DND-41 (cell line): ENCODE data around the gene PLXDC1.

Source experiments
- EZH2 ChIP-seq: IDR thresholded peaks from 3 replicates; pipeline ENCODE4 v1.6.1; 2012; ENCODE audit warnings: borderline replicate concordance, low read depth, mild to moderate bottlenecking, moderate library complexity, low read length, inconsistent platforms; ENCODE audit not compliant: severe bottlenecking
- TF ChIP-seq, protein P1 (sequence below): IDR thresholded peaks from 2 replicates; pipeline ENCODE4 v1.5.1; 2012; ENCODE audit warnings: borderline replicate concordance, low read length, moderate library complexity, mild to moderate bottlenecking; ENCODE audit not compliant: poor library complexity, severe bottlenecking; ENCODE audit errors: extremely low read depth

DNA sequence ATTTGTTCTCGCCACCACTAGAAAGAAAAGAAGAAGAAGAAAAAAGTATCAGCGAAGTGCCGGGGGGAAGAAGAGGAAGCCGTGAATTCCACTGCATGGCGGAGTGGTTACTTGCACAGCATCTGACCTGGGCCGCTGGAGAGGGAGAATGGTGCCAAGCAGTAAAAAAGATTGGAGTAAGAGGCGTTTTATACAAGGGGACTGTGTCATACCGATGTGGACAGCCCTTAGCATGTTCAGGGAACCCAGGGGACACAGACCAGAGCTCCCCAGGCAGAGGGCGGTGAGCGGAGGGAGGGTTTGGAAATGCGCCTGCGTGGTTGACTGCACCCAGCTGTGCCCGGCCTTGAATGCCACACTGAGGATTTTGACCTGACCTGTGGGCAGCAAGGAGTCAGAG is 52.8 kb downstream of the PLXDC1 start:
- TF ChIP-seq EZH2 = no peak
- TF ChIP-seq, protein P1, sequence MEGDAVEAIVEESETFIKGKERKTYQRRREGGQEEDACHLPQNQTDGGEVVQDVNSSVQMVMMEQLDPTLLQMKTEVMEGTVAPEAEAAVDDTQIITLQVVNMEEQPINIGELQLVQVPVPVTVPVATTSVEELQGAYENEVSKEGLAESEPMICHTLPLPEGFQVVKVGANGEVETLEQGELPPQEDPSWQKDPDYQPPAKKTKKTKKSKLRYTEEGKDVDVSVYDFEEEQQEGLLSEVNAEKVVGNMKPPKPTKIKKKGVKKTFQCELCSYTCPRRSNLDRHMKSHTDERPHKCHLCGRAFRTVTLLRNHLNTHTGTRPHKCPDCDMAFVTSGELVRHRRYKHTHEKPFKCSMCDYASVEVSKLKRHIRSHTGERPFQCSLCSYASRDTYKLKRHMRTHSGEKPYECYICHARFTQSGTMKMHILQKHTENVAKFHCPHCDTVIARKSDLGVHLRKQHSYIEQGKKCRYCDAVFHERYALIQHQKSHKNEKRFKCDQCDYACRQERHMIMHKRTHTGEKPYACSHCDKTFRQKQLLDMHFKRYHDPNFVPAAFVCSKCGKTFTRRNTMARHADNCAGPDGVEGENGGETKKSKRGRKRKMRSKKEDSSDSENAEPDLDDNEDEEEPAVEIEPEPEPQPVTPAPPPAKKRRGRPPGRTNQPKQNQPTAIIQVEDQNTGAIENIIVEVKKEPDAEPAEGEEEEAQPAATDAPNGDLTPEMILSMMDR = no peak
